GM12878 (cell line): ENCODE data around the gene HOOK1. TPM values are rescaled to one million over a fixed set of nuclear protein-coding genes. Genes with fewer than 3 reads are reported as not detected.

ENCODE experiments used
- BCLAF1 ChIP-seq: fragments of 450-650 bp; IDR thresholded peaks from 2 replicates; pipeline ENCODE4 v1.6.1; 2017; ENCODE audit warnings: antibody characterized with exemption, mild to moderate bottlenecking, moderate library complexity
- CEBPZ ChIP-seq: fragments of 150-350 bp; IDR thresholded peaks from 2 replicates; pipeline ENCODE4 v1.6.1; 2016; ENCODE audit warnings: low read depth, low read length
- CREB1 ChIP-seq: IDR thresholded peaks from 2 replicates; pipeline ENCODE4 v1.6.1; 2012; ENCODE audit warnings: low read depth, mild to moderate bottlenecking, inconsistent platforms
- ETV6 ChIP-seq, 2 experiments: fragments of 450-650 bp in 1 of 2; IDR thresholded peaks in 1 of 2; conservative IDR thresholded peaks in 1 of 2; 2 replicates each; pipeline ENCODE4 v1.6.1; 2014; ENCODE audit warnings: antibody characterized with exemption in 1 of 2, borderline replicate concordance in 1 of 2, low read depth in 1 of 2, mild to moderate bottlenecking in 1 of 2, moderate library complexity in 1 of 2
- GATAD2B ChIP-seq: fragments of 450-650 bp; conservative IDR thresholded peaks from 2 replicates; pipeline ENCODE4 v1.6.1; 2017; ENCODE audit warnings: low read depth, mild to moderate bottlenecking, moderate library complexity
- HSF1 ChIP-seq: fragments of 150-350 bp; IDR thresholded peaks from 2 replicates; pipeline ENCODE4 v1.6.1; 2014; ENCODE audit warnings: mild to moderate bottlenecking, low read depth, low read length
- IRF3 ChIP-seq: fragments of 450-650 bp; IDR thresholded peaks from 2 replicates; pipeline ENCODE4 v1.6.1; 2014; ENCODE audit warnings: mild to moderate bottlenecking
- NBN ChIP-seq: fragments of 450-650 bp; IDR thresholded peaks from 2 replicates; pipeline ENCODE4 v1.6.1; 2016
- NR2C2 ChIP-seq: IDR thresholded peaks from 2 replicates; pipeline ENCODE4 v1.6.1; 2011; ENCODE audit warnings: borderline replicate concordance, low read depth; ENCODE audit not compliant: control insufficient read depth, insufficient read length
- RCOR1 ChIP-seq: conservative IDR thresholded peaks from 2 replicates; pipeline ENCODE4 v1.6.1; 2012; ENCODE audit warnings: low read depth, low read length, improper control_type of control experiment
- TCF7 ChIP-seq: IDR thresholded peaks from 2 replicates; pipeline ENCODE4 v1.6.1; 2014; ENCODE audit warnings: antibody characterized with exemption, borderline replicate concordance
- ZBTB11 ChIP-seq: fragments of 450-650 bp; formaldehyde crosslinking; IDR thresholded peaks from 2 replicates; pipeline ENCODE4 v1.5.0; 2022; ENCODE audit warnings: mild to moderate bottlenecking, missing genetic modification characterization
- ZZZ3 ChIP-seq: IDR thresholded peaks from 2 replicates; pipeline ENCODE4 v1.6.1; 2011; ENCODE audit warnings: low read depth; ENCODE audit not compliant: control insufficient read depth, insufficient read length
- polyA plus RNA-seq, 11 experiments: library from polyadenylated mRNA; depleted of rRNA in 4 of 11; unstranded in 6 of 11; stranded (reverse) in 5 of 11; fragments of >200 nt; fragmentation: Nextera tagmentation in 4 of 11; fragmentation: Illumina TruSeq in 1 of 11; extraction: Ambion mirVana in 4 of 11; extraction: Trizol in 1 of 11; gene quantifications; 1 replicate in 1 of 11; 2 replicates in 10 of 11; pipeline versions ENCODE4 v1.2.1 to v1.2.3, GENCODE V29; 2011 to 2016; ENCODE audit warnings: inconsistent platforms in 2 of 11, missing spikeins in 2 of 11, low read depth in 1 of 11
- total RNA-seq, 4 experiments: library from RNA; depleted of rRNA in 3 of 4; stranded (reverse); fragments of >200 nt in 3 of 4; fragmentation: Illumina TruSeq in 1 of 4; extraction: Trizol in 1 of 4; gene quantifications; 2 replicates each; pipeline versions ENCODE4 v1.2.1 to v1.2.3, GENCODE V29; 2013 to 2021

HOOK1 gene
- total and polyA plus RNA-seq, 10 of the 15 experiments (the other 5 are each of a cell fraction or from before 2014, with no cell fraction given) = 1.4 to 15.4 (median 3.7) TPM

- TF ChIP-seq BCLAF1 (no peak), RCOR1 (no peak), IRF3 (no peak), ETV6 (conservative IDR thresholded peaks at IDR 0.05 in 1 of 2, IDR thresholded peaks at IDR 0.05 in 1 of 2; ENCODE audit: borderline replicate concordance in 1 of 2, low read depth in 1 of 2) (no peak), TCF7 (no peak), NBN (peak; percentile 83), HSF1 (no peak), GATAD2B (peak; percentile 29; the same call in 1 of the 2 replicates), CEBPZ (no peak), ZBTB11 (CRISPR knock-in tag) (no peak), CREB1 (no peak), ZZZ3 (no peak), NR2C2 (no peak)
These were observed 409 bp upstream of the HOOK1 start (continued) for GRCh38 chr1:59814180-59814900.
